ENCODE data around the gene NLRP3. TPM values are rescaled to one million over a fixed set of nuclear protein-coding genes. Genes with fewer than 3 reads are reported as not detected.

Gene NLRP3
- total and polyA plus RNA-seq, 2 experiments from 2014 or later: 0.42 TPM; not detected in 1

DNA sequence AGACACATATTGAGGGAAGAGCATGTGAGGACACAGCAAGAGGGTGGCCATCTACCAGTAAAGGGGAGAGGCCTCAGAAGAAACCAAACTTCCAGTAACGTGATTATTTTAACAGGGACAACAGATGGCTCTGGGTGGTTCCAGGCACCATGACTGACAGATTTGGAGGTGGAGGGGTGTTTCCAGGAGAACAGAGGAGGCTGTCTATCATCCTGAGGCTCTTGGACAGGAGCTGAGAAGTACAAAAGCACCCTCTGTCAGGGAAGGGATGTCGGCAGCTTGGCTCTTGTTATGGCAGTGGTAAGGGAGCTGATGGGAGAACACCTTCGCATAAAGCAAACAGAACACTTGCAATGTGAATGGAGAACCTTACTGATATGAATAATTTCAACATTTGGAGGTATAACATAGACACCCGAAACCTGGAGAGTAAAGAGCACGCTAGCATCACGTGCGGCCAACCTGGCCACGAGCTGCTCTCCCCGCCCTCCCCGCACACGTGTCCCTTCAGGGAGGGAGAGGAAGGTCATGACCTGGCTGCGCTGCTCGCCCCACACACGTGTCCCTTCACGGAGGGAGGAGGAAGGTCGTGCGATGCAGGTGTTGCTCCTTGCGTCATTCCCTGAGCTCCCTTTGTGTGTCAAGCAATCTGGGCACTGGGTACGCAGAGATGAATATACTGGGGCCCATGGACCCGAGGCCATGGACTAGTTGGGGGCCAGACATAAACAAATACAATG, 37.5 kb upstream of the NLRP3 start (continued):
- TF ChIP-seq, protein P1, sequence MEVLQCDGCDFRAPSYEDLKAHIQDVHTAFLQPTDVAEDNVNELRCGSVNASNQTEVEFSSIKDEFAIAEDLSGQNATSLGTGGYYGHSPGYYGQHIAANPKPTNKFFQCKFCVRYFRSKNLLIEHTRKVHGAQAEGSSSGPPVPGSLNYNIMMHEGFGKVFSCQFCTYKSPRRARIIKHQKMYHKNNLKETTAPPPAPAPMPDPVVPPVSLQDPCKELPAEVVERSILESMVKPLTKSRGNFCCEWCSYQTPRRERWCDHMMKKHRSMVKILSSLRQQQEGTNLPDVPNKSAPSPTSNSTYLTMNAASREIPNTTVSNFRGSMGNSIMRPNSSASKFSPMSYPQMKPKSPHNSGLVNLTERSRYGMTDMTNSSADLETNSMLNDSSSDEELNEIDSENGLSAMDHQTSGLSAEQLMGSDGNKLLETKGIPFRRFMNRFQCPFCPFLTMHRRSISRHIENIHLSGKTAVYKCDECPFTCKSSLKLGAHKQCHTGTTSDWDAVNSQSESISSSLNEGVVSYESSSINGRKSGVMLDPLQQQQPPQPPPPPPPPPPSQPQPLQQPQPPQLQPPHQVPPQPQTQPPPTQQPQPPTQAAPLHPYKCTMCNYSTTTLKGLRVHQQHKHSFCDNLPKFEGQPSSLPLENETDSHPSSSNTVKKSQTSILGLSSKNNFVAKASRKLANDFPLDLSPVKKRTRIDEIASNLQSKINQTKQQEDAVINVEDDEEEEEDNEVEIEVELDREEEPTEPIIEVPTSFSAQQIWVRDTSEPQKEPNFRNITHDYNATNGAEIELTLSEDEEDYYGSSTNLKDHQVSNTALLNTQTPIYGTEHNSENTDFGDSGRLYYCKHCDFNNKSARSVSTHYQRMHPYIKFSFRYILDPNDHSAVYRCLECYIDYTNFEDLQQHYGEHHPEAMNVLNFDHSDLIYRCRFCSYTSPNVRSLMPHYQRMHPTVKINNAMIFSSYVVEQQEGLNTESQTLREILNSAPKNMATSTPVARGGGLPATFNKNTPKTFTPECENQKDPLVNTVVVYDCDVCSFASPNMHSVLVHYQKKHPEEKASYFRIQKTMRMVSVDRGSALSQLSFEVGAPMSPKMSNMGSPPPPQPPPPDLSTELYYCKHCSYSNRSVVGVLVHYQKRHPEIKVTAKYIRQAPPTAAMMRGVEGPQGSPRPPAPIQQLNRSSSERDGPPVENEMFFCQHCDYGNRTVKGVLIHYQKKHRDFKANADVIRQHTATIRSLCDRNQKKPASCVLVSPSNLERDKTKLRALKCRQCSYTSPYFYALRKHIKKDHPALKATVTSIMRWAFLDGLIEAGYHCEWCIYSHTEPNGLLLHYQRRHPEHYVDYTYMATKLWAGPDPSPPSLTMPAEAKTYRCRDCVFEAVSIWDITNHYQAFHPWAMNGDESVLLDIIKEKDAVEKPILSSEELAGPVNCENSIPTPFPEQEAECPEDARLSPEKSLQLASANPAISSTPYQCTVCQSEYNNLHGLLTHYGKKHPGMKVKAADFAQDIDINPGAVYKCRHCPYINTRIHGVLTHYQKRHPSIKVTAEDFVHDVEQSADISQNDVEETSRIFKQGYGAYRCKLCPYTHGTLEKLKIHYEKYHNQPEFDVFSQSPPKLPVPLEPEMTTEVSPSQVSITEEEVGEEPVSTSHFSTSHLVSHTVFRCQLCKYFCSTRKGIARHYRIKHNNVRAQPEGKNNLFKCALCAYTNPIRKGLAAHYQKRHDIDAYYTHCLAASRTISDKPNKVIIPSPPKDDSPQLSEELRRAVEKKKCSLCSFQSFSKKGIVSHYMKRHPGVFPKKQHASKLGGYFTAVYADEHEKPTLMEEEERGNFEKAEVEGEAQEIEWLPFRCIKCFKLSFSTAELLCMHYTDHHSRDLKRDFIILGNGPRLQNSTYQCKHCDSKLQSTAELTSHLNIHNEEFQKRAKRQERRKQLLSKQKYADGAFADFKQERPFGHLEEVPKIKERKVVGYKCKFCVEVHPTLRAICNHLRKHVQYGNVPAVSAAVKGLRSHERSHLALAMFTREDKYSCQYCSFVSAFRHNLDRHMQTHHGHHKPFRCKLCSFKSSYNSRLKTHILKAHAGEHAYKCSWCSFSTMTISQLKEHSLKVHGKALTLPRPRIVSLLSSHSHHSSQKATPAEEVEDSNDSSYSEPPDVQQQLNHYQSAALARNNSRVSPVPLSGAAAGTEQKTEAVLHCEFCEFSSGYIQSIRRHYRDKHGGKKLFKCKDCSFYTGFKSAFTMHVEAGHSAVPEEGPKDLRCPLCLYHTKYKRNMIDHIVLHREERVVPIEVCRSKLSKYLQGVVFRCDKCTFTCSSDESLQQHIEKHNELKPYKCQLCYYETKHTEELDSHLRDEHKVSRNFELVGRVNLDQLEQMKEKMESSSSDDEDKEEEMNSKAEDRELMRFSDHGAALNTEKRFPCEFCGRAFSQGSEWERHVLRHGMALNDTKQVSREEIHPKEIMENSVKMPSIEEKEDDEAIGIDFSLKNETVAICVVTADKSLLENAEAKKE (CRISPR knock-in tag; IDR thresholded peaks at IDR 0.05): no peak
- TF ChIP-seq CTCF (conservative IDR thresholded peaks at IDR 0.05; ENCODE audit: low read depth in 2 of 2) (no peak), EZH2 (IDR thresholded peaks at IDR 0.05; ENCODE audit: low read depth, unreplicated experiment) (no peak), NANOG (IDR thresholded peaks at IDR 0.05; ENCODE audit: borderline replicate concordance) (no peak), REST (IDR thresholded peaks at IDR 0.05; ENCODE audit: unreplicated experiment) (no peak), STAT1 (IDR thresholded peaks at IDR 0.05; ENCODE audit: unreplicated experiment) (no peak)
